GM10266 (cell line): Measurements from ENCODE around the gene CTDSP1.

Experiments used
- DNase-seq: peaks from one replicate; pipeline ENCODE4 v3.0.0; 2012; ENCODE audit errors: extremely low spot score
- TF ChIP-seq, protein P1 (sequence below): IDR thresholded peaks from 2 replicates; pipeline ENCODE4 v1.5.1; 2012; ENCODE audit warnings: mild to moderate bottlenecking, low read depth; ENCODE audit not compliant: control insufficient read depth, insufficient read depth; ENCODE audit errors: missing control alignments

The CTDSP1 gene

GRCh38 chr2:218434456-218434855, 34.8 kb downstream of the CTDSP1 start:
- DNase-seq = no peak
- TF ChIP-seq, protein P1, sequence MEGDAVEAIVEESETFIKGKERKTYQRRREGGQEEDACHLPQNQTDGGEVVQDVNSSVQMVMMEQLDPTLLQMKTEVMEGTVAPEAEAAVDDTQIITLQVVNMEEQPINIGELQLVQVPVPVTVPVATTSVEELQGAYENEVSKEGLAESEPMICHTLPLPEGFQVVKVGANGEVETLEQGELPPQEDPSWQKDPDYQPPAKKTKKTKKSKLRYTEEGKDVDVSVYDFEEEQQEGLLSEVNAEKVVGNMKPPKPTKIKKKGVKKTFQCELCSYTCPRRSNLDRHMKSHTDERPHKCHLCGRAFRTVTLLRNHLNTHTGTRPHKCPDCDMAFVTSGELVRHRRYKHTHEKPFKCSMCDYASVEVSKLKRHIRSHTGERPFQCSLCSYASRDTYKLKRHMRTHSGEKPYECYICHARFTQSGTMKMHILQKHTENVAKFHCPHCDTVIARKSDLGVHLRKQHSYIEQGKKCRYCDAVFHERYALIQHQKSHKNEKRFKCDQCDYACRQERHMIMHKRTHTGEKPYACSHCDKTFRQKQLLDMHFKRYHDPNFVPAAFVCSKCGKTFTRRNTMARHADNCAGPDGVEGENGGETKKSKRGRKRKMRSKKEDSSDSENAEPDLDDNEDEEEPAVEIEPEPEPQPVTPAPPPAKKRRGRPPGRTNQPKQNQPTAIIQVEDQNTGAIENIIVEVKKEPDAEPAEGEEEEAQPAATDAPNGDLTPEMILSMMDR = no peak

DNA sequence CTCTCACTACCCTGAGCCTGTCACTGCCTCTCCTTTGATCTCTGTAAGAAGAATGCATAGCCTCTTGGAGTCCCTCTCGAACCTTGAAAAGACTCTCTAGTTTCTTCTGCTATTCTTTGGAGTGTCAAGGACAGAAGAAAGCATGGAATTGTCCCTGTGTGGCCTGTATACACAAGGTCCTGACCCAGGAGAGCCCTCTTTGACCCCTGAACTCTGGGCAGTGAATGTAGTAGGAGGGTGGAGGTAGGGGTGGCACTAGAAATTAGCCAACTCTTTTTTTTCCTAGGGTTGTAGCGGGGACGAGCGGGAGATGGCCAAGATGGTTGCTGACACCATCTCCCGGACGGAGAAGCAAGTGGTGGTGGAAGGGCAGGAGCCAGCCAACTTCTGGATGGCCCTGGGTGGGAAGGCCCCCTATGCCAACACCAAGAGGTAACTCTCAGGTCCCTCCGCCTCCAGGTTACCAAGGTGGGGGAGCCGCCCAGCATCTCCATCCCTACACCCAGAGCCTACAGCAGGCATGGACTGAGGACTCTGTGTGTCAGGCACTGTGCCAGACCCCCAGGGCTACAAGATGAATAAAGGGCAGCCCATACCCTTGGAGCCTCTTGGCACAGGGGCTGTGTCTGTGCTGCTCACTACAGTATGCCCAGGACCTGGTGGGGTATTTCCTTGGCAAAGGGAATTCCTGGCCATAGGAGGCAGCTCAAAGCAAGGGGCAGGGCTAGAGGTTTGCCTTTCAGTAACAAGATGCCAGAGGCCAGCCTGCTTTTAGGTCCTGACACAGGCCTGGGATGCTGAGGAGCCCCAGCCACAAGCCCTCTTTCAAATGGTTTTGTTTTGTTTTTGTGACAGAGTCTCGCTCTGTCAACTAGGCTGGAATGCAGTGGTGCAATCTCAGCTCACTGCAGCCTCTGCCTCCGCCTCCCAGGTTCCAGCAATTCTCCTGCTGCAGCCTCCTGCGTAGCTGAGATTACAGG, 35.6 kb downstream of the CTDSP1 start:
- TF ChIP-seq, protein P1 = no peak
- DNase-seq = no peak

DNA sequence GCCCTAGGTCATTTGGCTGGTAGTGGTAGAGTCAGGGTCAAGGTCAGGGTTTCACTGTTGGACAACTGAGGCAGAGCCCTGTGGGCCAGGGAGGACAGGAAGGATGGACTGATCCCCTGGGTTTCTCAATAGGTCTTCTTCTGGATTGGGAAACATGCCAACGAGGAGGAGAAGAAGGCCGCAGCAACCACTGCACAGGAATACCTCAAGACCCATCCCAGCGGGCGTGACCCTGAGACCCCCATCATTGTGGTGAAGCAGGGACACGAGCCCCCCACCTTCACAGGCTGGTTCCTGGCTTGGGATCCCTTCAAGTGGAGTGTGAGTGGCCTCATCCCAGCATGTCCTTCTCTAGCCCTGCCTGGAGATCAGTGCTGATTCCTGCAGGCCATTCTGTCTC, 37.3 kb downstream of the CTDSP1 start:
- TF ChIP-seq, protein P1 = no peak
- no peak for DNase-seq

- DNase-seq = no peak
- TF ChIP-seq, protein P1 = no peak
Measured at GRCh38 chr2:218437969-218438368, 38.3 kb downstream of the CTDSP1 start.

DNA sequence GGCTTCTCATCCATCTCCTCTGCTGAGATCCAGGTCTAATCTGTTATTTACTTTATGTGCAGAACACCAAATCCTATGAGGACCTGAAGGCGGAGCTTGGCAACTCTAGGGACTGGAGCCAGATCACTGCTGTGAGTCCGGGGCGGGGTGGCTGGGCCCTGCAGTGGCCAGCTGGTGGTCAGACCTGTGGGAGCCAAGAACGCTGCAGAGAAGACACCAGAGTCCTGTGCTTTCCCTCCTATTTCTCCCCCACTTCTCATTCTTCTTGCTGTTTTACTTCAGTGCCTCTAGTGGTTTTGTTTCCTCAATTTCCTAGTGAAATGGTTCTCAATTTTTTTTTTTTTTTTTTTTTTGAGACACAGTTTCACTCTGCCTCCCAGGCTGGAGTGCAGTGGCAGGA, 38.9 kb downstream of the CTDSP1 start:
- TF ChIP-seq, protein P1 = no peak
- DNase-seq = no peak

- no peak for DNase-seq
- TF ChIP-seq, protein P1 = no peak
Measured at GRCh38 chr2:218444692-218445357, 45.2 kb downstream of the CTDSP1 start.

- TF ChIP-seq, protein P1 = no peak
- no peak for DNase-seq
Measured at GRCh38 chr2:218445602-218446001, 45.9 kb downstream of the CTDSP1 start.
